ENCODE data around the gene VSTM5. TPM values are rescaled to one million over a fixed set of nuclear protein-coding genes. Genes with fewer than 3 reads are reported as not detected.

The VSTM5 gene
- total RNA-seq, 1 donor from 2014 or later = not detected

DNA sequence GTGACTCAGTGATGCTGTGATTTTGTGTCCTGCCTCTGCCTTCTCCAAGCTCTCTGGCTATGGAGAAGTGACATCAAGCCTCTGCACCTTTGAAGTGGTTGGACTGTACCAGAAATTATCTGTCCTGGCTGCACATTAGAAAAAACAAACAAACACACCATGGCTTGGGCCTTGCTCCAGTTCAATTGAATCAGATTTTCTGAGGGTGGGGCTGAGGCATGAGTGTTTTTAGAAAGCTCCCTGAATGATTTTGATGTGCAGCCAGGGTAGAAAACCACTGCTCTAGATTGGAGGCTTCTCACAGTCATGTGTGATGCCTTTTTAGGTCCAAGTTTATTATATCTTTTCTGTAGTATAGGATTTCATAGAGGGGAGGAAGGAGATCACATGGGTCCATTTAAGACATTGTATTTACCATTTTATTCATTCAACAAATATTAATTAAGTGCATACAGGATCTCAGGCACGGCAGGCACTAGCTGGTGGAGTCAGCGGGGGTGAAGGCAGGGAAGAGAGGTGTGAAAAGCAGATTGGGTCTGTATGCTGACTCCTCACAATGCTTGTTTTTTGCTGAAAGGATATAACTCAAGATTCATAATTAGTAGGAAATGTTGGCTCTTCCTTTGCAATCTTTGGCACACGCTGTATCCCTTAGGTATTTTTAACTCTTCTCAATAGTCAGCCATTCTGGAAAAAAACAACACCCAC is 7.1 kb upstream of the VSTM5 start:
- Histone ChIP-seq H3K36me3 (no peaks in the 10 kb centered on the region), H3K9me3 (no peaks in the 10 kb centered on the region), H3K27ac (no peak overlapping the region), H3K27me3 (no peaks in the 10 kb centered on the region), H3K4me3 (no peak overlapping the region), H3K4me1 (no peaks in the 10 kb centered on the region)
- DNase-seq (no peak), ATAC-seq (no peak)
- TF ChIP-seq, protein P1, sequence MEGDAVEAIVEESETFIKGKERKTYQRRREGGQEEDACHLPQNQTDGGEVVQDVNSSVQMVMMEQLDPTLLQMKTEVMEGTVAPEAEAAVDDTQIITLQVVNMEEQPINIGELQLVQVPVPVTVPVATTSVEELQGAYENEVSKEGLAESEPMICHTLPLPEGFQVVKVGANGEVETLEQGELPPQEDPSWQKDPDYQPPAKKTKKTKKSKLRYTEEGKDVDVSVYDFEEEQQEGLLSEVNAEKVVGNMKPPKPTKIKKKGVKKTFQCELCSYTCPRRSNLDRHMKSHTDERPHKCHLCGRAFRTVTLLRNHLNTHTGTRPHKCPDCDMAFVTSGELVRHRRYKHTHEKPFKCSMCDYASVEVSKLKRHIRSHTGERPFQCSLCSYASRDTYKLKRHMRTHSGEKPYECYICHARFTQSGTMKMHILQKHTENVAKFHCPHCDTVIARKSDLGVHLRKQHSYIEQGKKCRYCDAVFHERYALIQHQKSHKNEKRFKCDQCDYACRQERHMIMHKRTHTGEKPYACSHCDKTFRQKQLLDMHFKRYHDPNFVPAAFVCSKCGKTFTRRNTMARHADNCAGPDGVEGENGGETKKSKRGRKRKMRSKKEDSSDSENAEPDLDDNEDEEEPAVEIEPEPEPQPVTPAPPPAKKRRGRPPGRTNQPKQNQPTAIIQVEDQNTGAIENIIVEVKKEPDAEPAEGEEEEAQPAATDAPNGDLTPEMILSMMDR (IDR thresholded peaks at IDR 0.05) = no peak
- intact Hi-C loops (cut with DNase I) = no loop called here

- no peak for DNase-seq
- Histone ChIP-seq H3K36me3 (no peaks in the 10 kb centered on the region), H3K27ac (no peak overlapping the region), H3K27me3 (peaks cover 9% of the 10 kb centered on the region), H3K9me3 (no peaks in the 10 kb centered on the region), H3K4me1 (no peaks in the 10 kb centered on the region), H3K4me3 (no peak overlapping the region)
- TF ChIP-seq, protein P1 (IDR thresholded peaks at IDR 0.05) = no peak
- intact Hi-C loops (cut with DNase I) = no loop called here
- no peak for ATAC-seq
Measured at GRCh38 chr11:93852242-93852641, 1.8 kb upstream of the VSTM5 start.

DNA sequence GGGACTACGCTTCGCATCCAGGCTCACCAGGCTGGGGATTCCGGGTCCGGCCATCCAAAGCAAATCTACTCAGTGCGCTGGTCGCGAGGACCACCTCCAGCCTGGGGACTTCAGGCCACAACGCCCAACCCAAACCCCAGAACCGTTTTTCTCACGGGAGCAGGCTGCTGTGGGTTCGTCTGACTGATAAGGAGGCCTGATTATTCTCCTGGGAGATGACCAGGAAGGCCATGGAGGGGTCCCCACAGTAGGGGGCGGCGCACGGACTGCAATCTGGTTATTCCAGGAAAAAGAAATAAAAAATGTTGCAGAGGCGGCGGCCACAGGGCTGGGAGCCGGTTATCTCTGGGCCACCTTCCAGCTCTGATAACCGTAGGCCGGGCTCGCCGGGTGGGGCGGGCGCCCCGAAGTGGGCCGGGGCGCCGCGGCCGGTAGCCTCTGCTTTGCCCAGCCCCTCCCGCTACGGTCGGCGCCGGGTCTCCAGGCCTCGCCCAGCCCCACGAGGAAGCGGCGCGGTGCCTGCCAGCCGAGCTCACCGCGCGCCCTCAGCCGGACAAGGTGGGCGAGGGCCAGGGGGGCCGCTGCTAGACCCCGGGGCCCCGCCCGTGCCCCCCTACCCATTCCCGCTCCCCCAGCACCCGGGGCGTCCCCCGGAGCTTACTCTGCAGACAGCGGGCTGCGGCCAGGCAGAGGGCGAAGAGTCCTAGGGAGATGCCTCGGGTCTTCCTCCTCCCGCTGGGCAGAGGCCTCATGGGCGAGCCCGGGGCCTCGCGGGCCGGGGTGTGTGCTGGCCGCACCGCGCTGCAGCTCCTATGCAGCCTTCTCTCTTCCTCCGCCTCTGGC is 446 bp downstream of the VSTM5 start:
- peak overlapping the region; percentile 46 for H3K4me3 ChIP-seq
- DNase-seq = no peak
- H3K27ac ChIP-seq = no peak overlapping the region

GRCh38 chr11:93849201-93849600 is 1.2 kb downstream of the VSTM5 start:
- no peaks in the 10 kb centered on the region for H3K9me3 ChIP-seq
- no peaks in the 10 kb centered on the region for H3K36me3 ChIP-seq
- H3K4me1 ChIP-seq = no peaks in the 10 kb centered on the region
- H3K27ac ChIP-seq = no peak overlapping the region
- no peak for ATAC-seq
- TF ChIP-seq, protein P1 (IDR thresholded peaks at IDR 0.05) = no peak
- intact Hi-C loops (cut with DNase I) = no loop called here
- DNase-seq = no peak
- peaks cover 9% of the 10 kb centered on the region for H3K27me3 ChIP-seq
- H3K4me3 ChIP-seq = no peak overlapping the region

More for the DNA sequence above, 446 bp downstream of the VSTM5 start:
- no peaks in the 10 kb centered on the region for H3K4me1 ChIP-seq
- no peaks in the 10 kb centered on the region for H3K36me3 ChIP-seq
- TF ChIP-seq, protein P1 (IDR thresholded peaks at IDR 0.05) = no peak
- H3K27me3 ChIP-seq = peaks cover 9% of the 10 kb centered on the region
- H3K9me3 ChIP-seq = no peaks in the 10 kb centered on the region
- intact Hi-C loops (cut with DNase I) = no loop called here
- ATAC-seq = peak; percentile 71

GRCh38 chr11:93846411-93846810 is 4.0 kb downstream of the VSTM5 start:
- Histone ChIP-seq H3K4me1 (no peaks in the 10 kb centered on the region), H3K27ac (no peak overlapping the region), H3K9me3 (no peaks in the 10 kb centered on the region), H3K4me3 (no peak overlapping the region), H3K36me3 (no peaks in the 10 kb centered on the region), H3K27me3 (peaks cover 9% of the 10 kb centered on the region)
- ATAC-seq (no peak), DNase-seq (no peak)
- TF ChIP-seq, protein P1 (IDR thresholded peaks at IDR 0.05) = no peak
- intact Hi-C loops (cut with DNase I) = no loop called here
